GM18520 (cell line): ENCODE data around the gene PIK3CD.
"Not testable (repeated sequence)": the region's sequence is repeated elsewhere in the genome, so short reads cannot be mapped to it uniquely, and the experiment has no call there.

Experiments used
- ATAC-seq: cut with Tn5 transposase; IDR thresholded peaks from one replicate; pipeline ENCODE4 v1.9.1; 2021; ENCODE audit not compliant: unreplicated experiment

Gene PIK3CD

GRCh38 chr1:9618909-9619679, 32.4 kb upstream of the PIK3CD start:
- no peak for ATAC-seq

GRCh38 chr1:9621032-9621431, 30.5 kb upstream of the PIK3CD start:
- ATAC-seq: no peak

- ATAC-seq: no peak
Measured at GRCh38 chr1:9624081-9624480, 27.4 kb upstream of the PIK3CD start.

GRCh38 chr1:9625030-9625429, 26.5 kb upstream of the PIK3CD start:
- ATAC-seq: not testable (repeated sequence)

- peak; percentile 44 for ATAC-seq
Measured at GRCh38 chr1:9626201-9626608, 25.3 kb upstream of the PIK3CD start.

GRCh38 chr1:9628541-9629444, 22.7 kb upstream of the PIK3CD start:
- ATAC-seq: no peak

- no peak for ATAC-seq
Measured at GRCh38 chr1:9629445-9630201, 21.9 kb upstream of the PIK3CD start.

- no peak for ATAC-seq
Measured at GRCh38 chr1:9630331-9631111, 21.0 kb upstream of the PIK3CD start.

GRCh38 chr1:9631613-9632012, 19.9 kb upstream of the PIK3CD start:
- ATAC-seq: no peak

- ATAC-seq: no peak
Measured at GRCh38 chr1:9633493-9633892, 18.0 kb upstream of the PIK3CD start.

GRCh38 chr1:9634582-9634981, 16.9 kb upstream of the PIK3CD start:
- no peak for ATAC-seq

GRCh38 chr1:9639227-9639626, 12.3 kb upstream of the PIK3CD start:
- no peak for ATAC-seq

GRCh38 chr1:9643351-9644256, 7.9 kb upstream of the PIK3CD start:
- ATAC-seq: no peak

GRCh38 chr1:9646037-9646436, 5.5 kb upstream of the PIK3CD start:
- ATAC-seq: no peak

- ATAC-seq: no peak
Measured at GRCh38 chr1:9648171-9648570, 3.4 kb upstream of the PIK3CD start.

GRCh38 chr1:9649769-9650168, 1.8 kb upstream of the PIK3CD start:
- no peak for ATAC-seq

GRCh38 chr1:9651220-9651564, 339 bp upstream of the PIK3CD start:
- ATAC-seq: no peak

GRCh38 chr1:9652379-9653209, 1.1 kb downstream of the PIK3CD start:
- ATAC-seq: no peak

- ATAC-seq: no peak
Measured at GRCh38 chr1:9653210-9653490, 1.6 kb downstream of the PIK3CD start.
